WERI-Rb-1 (cell line): Measurements from ENCODE around the gene ATP8A2.

Experiments used
- DNase-seq: peaks from one replicate; pipeline ENCODE4 v3.0.0-alpha.2; 2020
- H3K27ac ChIP-seq: fragments of 250-450 bp; sonication (Bioruptor Pico); 2 replicates; pipeline ENCODE4 v1.5.1; 2020; ENCODE audit warnings: mild to moderate bottlenecking, moderate library complexity
- H3K27me3 ChIP-seq: fragments of 250-450 bp; sonication (Bioruptor Pico); 2 replicates; pipeline ENCODE4 v1.5.1; 2021; ENCODE audit warnings: mild to moderate bottlenecking, low read depth, moderate library complexity; ENCODE audit not compliant: insufficient read depth, severe bottlenecking
- H3K36me3 ChIP-seq: fragments of 250-450 bp; sonication (Bioruptor Pico); 2 replicates; pipeline ENCODE4 v1.5.1; 2020; ENCODE audit warnings: mild to moderate bottlenecking, moderate library complexity
- H3K4me3 ChIP-seq: 2 replicates; pipeline ENCODE4 v1.5.1; 2011; ENCODE audit warnings: low read depth, mild to moderate bottlenecking, control low read depth, low read length
- H3K9me3 ChIP-seq: fragments of 250-450 bp; sonication (Bioruptor Pico); 2 replicates; pipeline ENCODE4 v1.5.1; 2021; ENCODE audit warnings: mild to moderate bottlenecking, moderate library complexity; ENCODE audit not compliant: severe bottlenecking
- CTCF ChIP-seq: IDR thresholded peaks from 2 replicates; pipeline ENCODE4 v1.5.1; 2011; ENCODE audit warnings: low read depth, mild to moderate bottlenecking, control low read depth, inconsistent platforms, low read length

The ATP8A2 gene

GRCh38 chr13:25733696-25734435, 362.1 kb downstream of the ATP8A2 start:
- Histone ChIP-seq H3K27me3 (no peaks in the 10 kb centered on the region), H3K27ac (no peak overlapping the region), H3K9me3 (no peaks in the 10 kb centered on the region), H3K36me3 (no peaks in the 10 kb centered on the region), H3K4me3 (no peak overlapping the region)
- no peak for DNase-seq
- no peak for TF ChIP-seq CTCF

- Histone ChIP-seq H3K27ac (no peak overlapping the region), H3K9me3 (no peaks in the 10 kb centered on the region), H3K27me3 (no peaks in the 10 kb centered on the region), H3K4me3 (no peak overlapping the region), H3K36me3 (no peaks in the 10 kb centered on the region)
- no peak for TF ChIP-seq CTCF
- DNase-seq, result no peak
Measured at GRCh38 chr13:25738342-25739196, 366.8 kb downstream of the ATP8A2 start.

GRCh38 chr13:25739376-25739775, 367.6 kb downstream of the ATP8A2 start:
- H3K9me3 ChIP-seq, result no peaks in the 10 kb centered on the region
- no peak for DNase-seq
- H3K27me3 ChIP-seq, result no peaks in the 10 kb centered on the region
- no peaks in the 10 kb centered on the region for H3K36me3 ChIP-seq
- TF ChIP-seq CTCF, result no peak
- no peak overlapping the region for H3K27ac ChIP-seq
- no peak overlapping the region for H3K4me3 ChIP-seq

GRCh38 chr13:25741796-25742195, 370.0 kb downstream of the ATP8A2 start:
- Histone ChIP-seq H3K27ac (no peak overlapping the region), H3K36me3 (no peaks in the 10 kb centered on the region), H3K27me3 (no peaks in the 10 kb centered on the region), H3K9me3 (no peaks in the 10 kb centered on the region), H3K4me3 (no peak overlapping the region)
- DNase-seq, result no peak
- TF ChIP-seq CTCF, result no peak

- no peaks in the 10 kb centered on the region for H3K27me3 ChIP-seq
- DNase-seq, result no peak
- TF ChIP-seq CTCF, result no peak
- H3K27ac ChIP-seq, result no peak overlapping the region
- no peak overlapping the region for H3K4me3 ChIP-seq
- no peaks in the 10 kb centered on the region for H3K36me3 ChIP-seq
- H3K9me3 ChIP-seq, result no peaks in the 10 kb centered on the region
Measured at GRCh38 chr13:25742220-25742619, 370.4 kb downstream of the ATP8A2 start.
